Panc1 (cell line): ENCODE results near the gene SULT2B1. TPM values are rescaled to one million over a fixed set of nuclear protein-coding genes. Genes with fewer than 3 reads are reported as not detected.

Source experiments
- ATAC-seq: fragments of 200-7000 bp; cut with Tn5 transposase; 2 replicates; pipeline ENCODE4 v1.9.1; 2020; ENCODE audit warnings: mild to moderate bottlenecking, moderate library complexity
- BruUV-seq: library from RNA; stranded (reverse); fragments of 400-500 nt; replicated peaks from 2 replicates; lab custom pipeline; 2021; lab: Mats Ljungman, UMichigan
- CTCF ChIA-PET: fragments of 300-600 bp; sonication (Branson Sonifier 250); formaldehyde crosslinking; loops from one replicate; lab custom pipeline; 2022; ENCODE audit warnings: antibody characterized with exemption; lab: Charles Lee
- POLR2A ChIA-PET: fragments of 300-600 bp; sonication (Branson Sonifier 250); formaldehyde crosslinking; loops from one replicate; lab custom pipeline; 2022; ENCODE audit warnings: antibody characterized with exemption; lab: Charles Lee
- DNase-seq: peaks from one replicate; pipeline ENCODE4 v3.0.0-alpha.2; 2010; ENCODE audit warnings: low read depth, low spot score
- H3K27ac ChIP-seq: 2 replicates; pipeline ENCODE4 v1.5.1; 2011; ENCODE audit warnings: mild to moderate bottlenecking, low read length, inconsistent platforms
- H3K27me3 ChIP-seq: fragments of 200-500 bp; sonication (Bioruptor generic); 2 replicates; pipeline ENCODE4 v1.6.0; 2014; ENCODE audit warnings: low read length, inconsistent platforms; ENCODE audit not compliant: control insufficient read depth, insufficient read depth
- H3K36me3 ChIP-seq: fragments of 200-500 bp; sonication (Bioruptor generic); 2 replicates; pipeline ENCODE4 v1.5.1; 2014; ENCODE audit warnings: inconsistent platforms, mild to moderate bottlenecking, low read length, moderate library complexity; ENCODE audit not compliant: control insufficient read depth, insufficient read depth
- H3K4me1 ChIP-seq: 2 replicates; pipeline ENCODE4 v1.5.1; 2011; ENCODE audit warnings: inconsistent platforms, mild to moderate bottlenecking, low read length, moderate library complexity; ENCODE audit not compliant: control insufficient read depth, insufficient read depth
- H3K4me3 ChIP-seq, 2 experiments: 2 replicates each; pipeline ENCODE4 v1.5.1; 2011 to 2012; ENCODE audit warnings: low read depth in 2 of 2, low read length in 2 of 2, mild to moderate bottlenecking in 2 of 2, inconsistent platforms in 1 of 2, moderate library complexity in 1 of 2
- H3K9me3 ChIP-seq: fragments of 200-500 bp; sonication (Bioruptor generic); 2 replicates; pipeline ENCODE4 v1.5.1; 2014; ENCODE audit warnings: low read depth, mild to moderate bottlenecking, inconsistent platforms, low read length, moderate library complexity; ENCODE audit not compliant: control insufficient read depth, insufficient read depth
- CTCF ChIP-seq: fragments of 450-650 bp; IDR thresholded peaks from 2 replicates; pipeline ENCODE4 v1.5.1; 2017; ENCODE audit warnings: mild to moderate bottlenecking
- POLR2AphosphoS5 ChIP-seq: IDR thresholded peaks from 2 replicates; pipeline ENCODE4 v1.6.1; 2012; ENCODE audit warnings: mild to moderate bottlenecking, low read depth, low read length, moderate library complexity
- REST ChIP-seq, 2 experiments: IDR thresholded peaks; 2 replicates each; pipeline ENCODE4 v1.6.1; 2011 to 2012; ENCODE audit warnings: low read depth in 2 of 2, control low read depth in 1 of 2, low read length in 1 of 2, mild to moderate bottlenecking in 1 of 2, moderate library complexity in 1 of 2; ENCODE audit not compliant: insufficient read depth in 1 of 2
- SIN3A ChIP-seq: IDR thresholded peaks from 2 replicates; pipeline ENCODE4 v1.6.1; 2012; ENCODE audit warnings: low read depth, mild to moderate bottlenecking, low read length, moderate library complexity, borderline replicate concordance; ENCODE audit not compliant: insufficient read depth
- TCF7L2 ChIP-seq: IDR thresholded peaks from 2 replicates; pipeline ENCODE4 v1.6.1; 2011; ENCODE audit warnings: mild to moderate bottlenecking, low read depth, low read length, inconsistent platforms
- in situ Hi-C: cut with HindIII; loops from 2 replicates; pipeline ENCODE4 v1.10.0; 2016; ENCODE audit warnings: low sequenced_read_pairs, low pct_unique_long_range_greater_than_20kb
- intact Hi-C: fragments of 100-400 bp; cut with micrococcal nuclease; formaldehyde crosslinking; loops from one replicate; pipeline ENCODE4 v1.10.0; 2022; ENCODE audit not compliant: unreplicated experiment
- total RNA-seq: library from RNA; stranded (reverse); gene quantifications from one replicate; pipeline ENCODE4 v1.2.1, GENCODE V29; 2021; ENCODE audit not compliant: unreplicated experiment

Gene SULT2B1
- total RNA-seq, 1 experiment from 2014 or later = 3.6 TPM

- H3K4me1 ChIP-seq = peaks cover 34% of the 10 kb centered on the region
- H3K9me3 ChIP-seq = no peaks in the 10 kb centered on the region
- H3K27me3 ChIP-seq = no peaks in the 10 kb centered on the region
- TF ChIP-seq SIN3A (no peak), POLR2AphosphoS5 (no peak), CTCF (no peak)
- DNase-seq (no peak), ATAC-seq (no peak)
- TSS peak; percentile 90 for BruUV-seq
- intact Hi-C loops (no loop called here), in situ Hi-C loops (no loop called here)
- CTCF ChIA-PET = no interaction called here
- H3K4me3 ChIP-seq = peak overlapping the region; percentile 96 to 99
- H3K36me3 ChIP-seq = peaks cover 11% of the 10 kb centered on the region
- peak overlapping the region; percentile 98 for H3K27ac ChIP-seq
- POLR2A ChIA-PET = interaction anchor here (0.5 to 0.9 kb wide), 3 partner anchors 11 to 332 kb away, joined by 3 to 14 read pairs (median 3); no protein-coding TSS in a partner anchor
These were observed 68.0 kb downstream of the SULT2B1 start for GRCh38 chr19:48619692-48620585.

- TF ChIP-seq SIN3A (no peak), CTCF (no peak), POLR2AphosphoS5 (no peak), TCF7L2 (no peak), REST (IDR thresholded peaks at IDR 0.05; ENCODE audit: insufficient read depth in 1 of 2, low read depth in 2 of 2, low read length in 1 of 2) (no peak)
- CTCF ChIA-PET = no interaction called here
- BruUV-seq = no TSS peak
- intact Hi-C loops (no loop called here), in situ Hi-C loops (no loop called here)
- Histone ChIP-seq H3K9me3 (no peaks in the 10 kb centered on the region), H3K4me3 (peak overlapping the region; percentile 11 to 39; a peak in 3 of 4 replicates), H3K36me3 (peaks cover 4% of the 10 kb centered on the region; the same call in 1 of the 2 replicates), H3K27me3 (no peaks in the 10 kb centered on the region), H3K4me1 (peaks cover 8% of the 10 kb centered on the region), H3K27ac (peak overlapping the region; percentile 82)
- no peak for DNase-seq
- ATAC-seq = no peak
- POLR2A ChIA-PET = interaction anchor here (0.5 to 0.7 kb wide), 3 partner anchors 21 to 148 kb away, joined by 3 to 6 read pairs (median 5); no protein-coding TSS in a partner anchor
These were observed 71.6 kb downstream of the SULT2B1 start for GRCh38 chr19:48623556-48624066.
